Endodermal cell (in vitro differentiated cells): Measurements from ENCODE around the gene LARGE1. TPM values are rescaled to one million over a fixed set of nuclear protein-coding genes. Genes with fewer than 3 reads are reported as not detected.

Experiments
- DNase-seq: peaks from one replicate; pipeline ENCODE4 v3.0.0-alpha.2; 2017
- H3K27ac ChIP-seq: 2 replicates; pipeline ENCODE4 v1.5.1; 2013; ENCODE audit warnings: mild to moderate bottlenecking, low read depth, low read length, moderate library complexity
- H3K27me3 ChIP-seq: 2 replicates; pipeline ENCODE4 v1.6.1; 2013; ENCODE audit warnings: mild to moderate bottlenecking, low read length, moderate library complexity; ENCODE audit not compliant: insufficient read depth, control insufficient read depth, poor library complexity, severe bottlenecking
- H3K36me3 ChIP-seq: 2 replicates; pipeline ENCODE4 v1.7.0; 2013; ENCODE audit warnings: mild to moderate bottlenecking, low read length, moderate library complexity; ENCODE audit not compliant: control insufficient read depth, insufficient read depth
- H3K4me1 ChIP-seq: one replicate; pipeline ENCODE4 v1.7.0; 2013; ENCODE audit warnings: low read length; ENCODE audit not compliant: control insufficient read depth, insufficient read depth
- H3K4me3 ChIP-seq: 2 replicates; pipeline ENCODE4 v1.5.1; 2013; ENCODE audit warnings: mild to moderate bottlenecking, low read length, moderate library complexity
- H3K9ac ChIP-seq: 2 replicates; pipeline ENCODE4 v1.6.1; 2013; ENCODE audit warnings: mild to moderate bottlenecking, low read length, moderate library complexity; ENCODE audit not compliant: poor library complexity, severe bottlenecking; ENCODE audit errors: extremely low read depth
- H3K9me3 ChIP-seq: 2 replicates; pipeline ENCODE4 v1.6.1; 2013; ENCODE audit warnings: mild to moderate bottlenecking, low read length, moderate library complexity; ENCODE audit not compliant: control insufficient read depth
- H3K27ac Mint-ChIP-seq: 2 replicates; pipeline ENCODE4 v1.8.0; 2020; ENCODE audit warnings: mixed read lengths
- H3K27me3 Mint-ChIP-seq: 2 replicates; pipeline ENCODE4 v1.8.0; 2021; ENCODE audit warnings: mild to moderate bottlenecking, mixed read lengths; ENCODE audit not compliant: insufficient read depth
- H3K36me3 Mint-ChIP-seq: 2 replicates; pipeline ENCODE4 v1.8.0; 2020; ENCODE audit warnings: low read depth, mixed read lengths
- H3K4me1 Mint-ChIP-seq: 2 replicates; pipeline ENCODE4 v1.8.0; 2020; ENCODE audit warnings: mixed read lengths
- H3K4me3 Mint-ChIP-seq: 2 replicates; pipeline ENCODE4 v1.8.0; 2020; ENCODE audit warnings: mild to moderate bottlenecking, moderate library complexity, mixed read lengths
- H3K9me3 Mint-ChIP-seq: 2 replicates; pipeline ENCODE4 v1.8.0; 2020; ENCODE audit warnings: mild to moderate bottlenecking, mixed read lengths
- WGBS, 2 experiments: methylation state at CpG; one replicate each; pipeline versions ENCODE4 v1.1.5 to v1.1.7; 2013; ENCODE audit warnings: missing lambda C conversion rate in 2 of 2, mixed read lengths in 1 of 2; ENCODE audit not compliant: insufficient coverage in 1 of 2, insufficient read length in 1 of 2; 5-methylcytosine and 5-hydroxymethylcytosine counted together
- total RNA-seq, 2 donors: library from RNA; stranded (reverse); fragmentation: NEBNext Ultra II Directional in 1 of 2; extraction: Animal tissue kit (Norgen Biotek cat#: 25700) in 1 of 2; gene quantifications; 2 replicates in 1 of 2; 3 replicates in 1 of 2; pipeline ENCODE4 v1.2.1, GENCODE V29; 2021
- TF ChIP-seq, protein P1 (sequence below): fragments of 200-600 bp; sonication (generic); conservative IDR thresholded peaks from 2 replicates; pipeline ENCODE4 v1.5.0; 2021; ENCODE audit warnings: antibody characterized with exemption, mild to moderate bottlenecking

The LARGE1 gene
- total RNA-seq, 2 donors from 2014 or later, result 17.5 to 24.3 TPM

DNA sequence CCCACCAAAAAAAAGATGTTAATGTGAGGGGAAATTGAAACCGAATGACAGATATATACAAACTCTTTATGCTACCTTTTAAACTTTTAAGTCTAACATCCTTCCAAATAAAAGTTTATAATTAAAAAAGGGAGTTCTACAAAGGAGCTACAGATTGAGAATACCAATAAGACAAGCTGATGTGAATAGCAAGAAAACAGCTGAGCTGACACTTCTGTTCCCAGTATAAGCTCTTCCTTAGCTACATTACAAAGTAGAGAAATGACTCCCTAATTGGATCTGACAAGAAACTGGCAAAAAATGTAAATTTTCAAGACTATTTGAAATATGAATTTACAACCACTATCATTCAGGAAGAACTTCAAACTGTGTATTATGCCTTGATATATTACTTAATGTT is 567.5 kb downstream of the LARGE1 start:
- Histone ChIP-seq H3K27ac (no peak overlapping the region), H3K4me3 (no peak overlapping the region), H3K4me1 (no peaks in the 10 kb centered on the region), H3K9me3 (no peaks in the 10 kb centered on the region), H3K9ac (no peak overlapping the region), H3K36me3 (no peaks in the 10 kb centered on the region), H3K27me3 (no peaks in the 10 kb centered on the region)
- H3K4me3 Mint-ChIP-seq, result no peak overlapping the region
- DNase-seq, result no peak
- no CpG with 5 or more reads among the region's 1 CpG for WGBS, 2 experiments
- H3K36me3 Mint-ChIP-seq, result peaks cover 12% of the 10 kb centered on the region
- H3K4me1 Mint-ChIP-seq, result no peaks in the 10 kb centered on the region
- TF ChIP-seq, protein P1, sequence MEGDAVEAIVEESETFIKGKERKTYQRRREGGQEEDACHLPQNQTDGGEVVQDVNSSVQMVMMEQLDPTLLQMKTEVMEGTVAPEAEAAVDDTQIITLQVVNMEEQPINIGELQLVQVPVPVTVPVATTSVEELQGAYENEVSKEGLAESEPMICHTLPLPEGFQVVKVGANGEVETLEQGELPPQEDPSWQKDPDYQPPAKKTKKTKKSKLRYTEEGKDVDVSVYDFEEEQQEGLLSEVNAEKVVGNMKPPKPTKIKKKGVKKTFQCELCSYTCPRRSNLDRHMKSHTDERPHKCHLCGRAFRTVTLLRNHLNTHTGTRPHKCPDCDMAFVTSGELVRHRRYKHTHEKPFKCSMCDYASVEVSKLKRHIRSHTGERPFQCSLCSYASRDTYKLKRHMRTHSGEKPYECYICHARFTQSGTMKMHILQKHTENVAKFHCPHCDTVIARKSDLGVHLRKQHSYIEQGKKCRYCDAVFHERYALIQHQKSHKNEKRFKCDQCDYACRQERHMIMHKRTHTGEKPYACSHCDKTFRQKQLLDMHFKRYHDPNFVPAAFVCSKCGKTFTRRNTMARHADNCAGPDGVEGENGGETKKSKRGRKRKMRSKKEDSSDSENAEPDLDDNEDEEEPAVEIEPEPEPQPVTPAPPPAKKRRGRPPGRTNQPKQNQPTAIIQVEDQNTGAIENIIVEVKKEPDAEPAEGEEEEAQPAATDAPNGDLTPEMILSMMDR, result no peak
- H3K27ac Mint-ChIP-seq, result no peak overlapping the region
- no peaks in the 10 kb centered on the region for H3K27me3 Mint-ChIP-seq
- H3K9me3 Mint-ChIP-seq, result peaks cover 11% of the 10 kb centered on the region

DNA sequence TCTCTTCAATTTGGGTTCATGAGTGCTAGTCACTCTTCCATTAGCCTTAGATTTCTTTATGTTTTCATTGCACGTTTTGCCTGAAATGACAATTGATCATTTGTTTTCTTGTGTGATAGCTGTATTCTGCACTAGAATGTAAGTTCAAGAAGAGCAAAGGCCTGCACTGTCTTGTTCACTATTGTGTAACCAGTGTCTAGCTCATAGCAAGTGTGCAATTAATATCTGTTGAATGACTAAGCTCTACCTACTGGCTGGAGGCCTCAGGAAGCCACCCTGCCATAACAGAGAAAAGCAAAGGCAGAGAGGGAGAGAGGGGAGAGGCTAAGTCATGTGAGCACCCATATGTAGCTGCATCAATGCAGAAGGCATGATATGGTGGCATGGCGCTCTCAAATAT is 569.3 kb downstream of the LARGE1 start:
- H3K9me3 Mint-ChIP-seq, result peaks cover 11% of the 10 kb centered on the region
- no peak overlapping the region for H3K4me3 ChIP-seq
- H3K9ac ChIP-seq, result no peak overlapping the region
- no peaks in the 10 kb centered on the region for H3K27me3 Mint-ChIP-seq
- no peak overlapping the region for H3K4me3 Mint-ChIP-seq
- no peaks in the 10 kb centered on the region for H3K9me3 ChIP-seq
- H3K27ac Mint-ChIP-seq, result no peak overlapping the region
- DNase-seq, result no peak
- no peaks in the 10 kb centered on the region for H3K4me1 Mint-ChIP-seq
- TF ChIP-seq, protein P1, result no peak
- peak overlapping the region; percentile 19 for H3K27ac ChIP-seq
- no peaks in the 10 kb centered on the region for H3K4me1 ChIP-seq
- peaks cover 13% of the 10 kb centered on the region for H3K36me3 Mint-ChIP-seq
- no peaks in the 10 kb centered on the region for H3K27me3 ChIP-seq
- H3K36me3 ChIP-seq, result no peaks in the 10 kb centered on the region
- 91 to 100% methylated on average over 1 to 2 of the region's 2 CpGs for WGBS, 2 experiments

DNA sequence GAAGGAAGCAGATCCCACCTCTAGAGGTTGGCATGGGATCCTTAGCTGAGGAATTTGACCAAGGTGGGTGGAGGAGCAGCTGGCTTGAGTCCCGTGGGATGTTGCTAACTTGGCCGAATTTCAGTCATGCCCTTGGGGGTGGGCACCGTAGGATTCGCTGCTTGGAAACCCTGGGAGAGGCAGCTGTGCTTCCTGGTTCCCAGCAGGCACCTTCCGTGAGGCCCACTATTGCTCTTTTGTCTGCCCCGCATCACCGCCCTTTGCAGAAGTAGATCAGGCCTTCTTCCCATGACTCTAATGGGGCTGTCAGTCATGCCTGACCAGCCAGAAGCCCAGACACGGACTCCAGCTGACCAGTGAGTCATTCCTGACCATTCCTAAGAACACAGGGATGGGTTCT is 569.8 kb downstream of the LARGE1 start:
- TF ChIP-seq, protein P1, result no peak

More for the DNA sequence above, 569.8 kb downstream of the LARGE1 start:
- Mint-ChIP-seq H3K4me1 (no peaks in the 10 kb centered on the region), H3K9me3 (peaks cover 11% of the 10 kb centered on the region), H3K36me3 (peaks cover 13% of the 10 kb centered on the region), H3K27me3 (no peaks in the 10 kb centered on the region), H3K4me3 (no peak overlapping the region), H3K27ac (no peak overlapping the region)
- Histone ChIP-seq H3K27me3 (no peaks in the 10 kb centered on the region), H3K9me3 (no peaks in the 10 kb centered on the region), H3K27ac (peak overlapping the region; percentile 19), H3K36me3 (no peaks in the 10 kb centered on the region), H3K4me3 (no peak overlapping the region), H3K4me1 (no peaks in the 10 kb centered on the region), H3K9ac (no peak overlapping the region)
- WGBS, 2 experiments, result 79 to 91% methylated on average over 8 of the region's 8 CpGs
- DNase-seq, result no peak
